ENCODE measurements around the gene MCU. TPM values are rescaled to one million over a fixed set of nuclear protein-coding genes. Genes with fewer than 3 reads are reported as not detected.
A peak's percentile ranks its signal among the peaks of the same experiment; 100 is the strongest.

MCU gene
- total and polyA plus RNA-seq, 10 donors: 7.2 to 29.2 (median 19.4) TPM

GRCh38 chr10:72834183-72834825 lies 142.4 kb downstream of the MCU start:
- DNase-seq: no peak
- WGBS, 5 donors: 74 to 81% (median 79%) methylated on average over 5 of the region's 5 CpGs
- Histone ChIP-seq H3K4me3 (no peak overlapping the region), H3K9me3 (no peaks in the 10 kb centered on the region), H3K27me3 (replicated peaks in 1 of 7) (no peaks in the 10 kb centered on the region), H3K36me3 (peaks cover 0 to 15% (median 7%) of the 10 kb centered on the region in 6 donors), H3K4me1 (peaks cover 0 to 32% (median 17%) of the 10 kb centered on the region in 6 donors), H3K27ac (no peak overlapping the region)
- TF ChIP-seq CTCF (IDR thresholded peaks at IDR 0.05 in 8 of 11, conservative IDR thresholded peaks at IDR 0.05 in 3 of 11) (peak; percentile 32 to 75 (median 48)), POLR2A (IDR thresholded peaks at IDR 0.05) (no peak), POLR2AphosphoS5 (IDR thresholded peaks at IDR 0.05) (peak in 1 of 3 donors; percentile 19)
- intact Hi-C loops (cut with DNase I; ENCODE audit: low total_unique reads): loop anchor here (2.0 to 5.0 kb wide), 2 partner anchors 142 to 470 kb away; partner anchors contain the start of gene MCU

- peaks cover 0 to 4% (median 0%) of the 10 kb centered on the region in 6 donors for H3K4me1 ChIP-seq
- H3K36me3 ChIP-seq: peaks cover 0 to 7% (median 0%) of the 10 kb centered on the region in 6 donors
- intact Hi-C loops (cut with DNase I; ENCODE audit: low total_unique reads): no loop called here
- no peak overlapping the region for H3K27ac ChIP-seq
- H3K4me3 ChIP-seq: no peak overlapping the region
- H3K27me3 ChIP-seq (replicated peaks in 1 of 7): no peaks in the 10 kb centered on the region
- H3K9me3 ChIP-seq: no peaks in the 10 kb centered on the region
- DNase-seq: no peak
- TF ChIP-seq CTCF (IDR thresholded peaks at IDR 0.05 in 8 of 11, conservative IDR thresholded peaks at IDR 0.05 in 3 of 11): no peak
- TF ChIP-seq POLR2A (IDR thresholded peaks at IDR 0.05): no peak
- no peak for TF ChIP-seq POLR2AphosphoS5 (IDR thresholded peaks at IDR 0.05)
Observed at GRCh38 chr10:72840319-72840718, 148.4 kb downstream of the MCU start.

GRCh38 chr10:72841487-72841886 lies 149.5 kb downstream of the MCU start:
- H3K9me3 ChIP-seq: no peaks in the 10 kb centered on the region
- H3K4me1 ChIP-seq: peaks cover 0 to 4% (median 0%) of the 10 kb centered on the region in 6 donors
- TF ChIP-seq POLR2AphosphoS5 (IDR thresholded peaks at IDR 0.05) (no peak), CTCF (IDR thresholded peaks at IDR 0.05 in 8 of 11, conservative IDR thresholded peaks at IDR 0.05 in 3 of 11) (no peak), POLR2A (IDR thresholded peaks at IDR 0.05) (no peak)
- 73 to 91% (median 82%) methylated on average over 5 of the region's 5 CpGs for WGBS, 5 donors
- no peaks in the 10 kb centered on the region for H3K36me3 ChIP-seq
- H3K4me3 ChIP-seq: no peak overlapping the region
- intact Hi-C loops (cut with DNase I; ENCODE audit: low total_unique reads): no loop called here
- no peak overlapping the region for H3K27ac ChIP-seq
- no peak for DNase-seq
- H3K27me3 ChIP-seq (replicated peaks in 1 of 7): no peaks in the 10 kb centered on the region

GRCh38 chr10:72842164-72842563 lies 150.2 kb downstream of the MCU start:
- Histone ChIP-seq H3K9me3 (no peaks in the 10 kb centered on the region), H3K27me3 (replicated peaks in 1 of 7) (no peaks in the 10 kb centered on the region), H3K4me3 (no peak overlapping the region), H3K27ac (no peak overlapping the region), H3K4me1 (peaks cover 0 to 4% (median 0%) of the 10 kb centered on the region in 6 donors), H3K36me3 (no peaks in the 10 kb centered on the region)
- no peak for DNase-seq
- intact Hi-C loops (cut with DNase I; ENCODE audit: low total_unique reads): no loop called here
- WGBS, 5 donors: 90 to 98% (median 95%) methylated on average over 2 of the region's 2 CpGs
- no peak for TF ChIP-seq POLR2AphosphoS5 (IDR thresholded peaks at IDR 0.05)
- TF ChIP-seq CTCF (IDR thresholded peaks at IDR 0.05 in 8 of 11, conservative IDR thresholded peaks at IDR 0.05 in 3 of 11): no peak
- TF ChIP-seq POLR2A (IDR thresholded peaks at IDR 0.05): no peak

Measured in spleen (tissue), 11 donors.